Hematopoietic multipotent progenitor cell (in vitro differentiated cells): ENCODE data around the gene NDUFS7. TPM values are rescaled to one million over a fixed set of nuclear protein-coding genes. Genes with fewer than 3 reads are reported as not detected.

Experiments
- DNase-seq, 3 donors: peaks; one replicate each; pipeline ENCODE4 v3.0.0-alpha.2; 2011 to 2015; ENCODE audit warnings: low read depth in 2 of 3, low spot score in 2 of 3
- total RNA-seq: library from RNA; depleted of rRNA; stranded (reverse); fragments of >200 nt; gene quantifications from one replicate; pipeline ENCODE4 v1.2.3, GENCODE V29; 2012

NDUFS7 gene
- total RNA-seq, 1 donor: 121 TPM

DNA sequence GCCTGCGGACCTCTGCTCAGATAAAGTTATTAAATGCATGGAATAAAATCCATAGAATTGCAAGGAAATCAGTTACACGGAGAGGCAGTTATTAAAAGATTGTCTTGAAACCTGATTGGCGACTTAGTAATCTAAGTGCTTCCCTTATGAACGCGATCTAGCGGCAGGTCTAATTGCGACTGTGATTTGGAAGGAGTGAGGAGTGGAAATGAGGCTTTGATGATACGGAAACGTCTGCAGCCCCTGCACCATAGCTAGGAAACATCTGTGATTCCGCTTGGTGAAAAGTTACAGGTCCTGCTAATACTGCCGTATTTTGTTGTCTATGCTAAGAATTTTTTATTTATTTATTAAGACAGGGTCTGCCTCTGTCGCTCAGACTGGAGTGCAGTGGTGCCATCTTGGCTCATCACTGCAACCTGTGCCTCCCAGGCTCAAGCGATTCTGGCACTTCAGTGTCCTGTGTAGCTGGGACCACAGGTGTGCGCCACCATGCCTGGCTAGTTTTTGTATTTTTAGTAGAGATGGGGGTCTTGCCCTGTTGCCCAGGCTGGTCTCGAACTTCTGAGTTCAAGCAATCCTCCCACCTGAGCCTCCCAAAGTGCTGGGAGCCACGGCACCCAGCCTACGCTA, 887 bp downstream of the NDUFS7 start:
- DNase-seq: peak in 2 of 3 donors; percentile 67 to 89

DNA sequence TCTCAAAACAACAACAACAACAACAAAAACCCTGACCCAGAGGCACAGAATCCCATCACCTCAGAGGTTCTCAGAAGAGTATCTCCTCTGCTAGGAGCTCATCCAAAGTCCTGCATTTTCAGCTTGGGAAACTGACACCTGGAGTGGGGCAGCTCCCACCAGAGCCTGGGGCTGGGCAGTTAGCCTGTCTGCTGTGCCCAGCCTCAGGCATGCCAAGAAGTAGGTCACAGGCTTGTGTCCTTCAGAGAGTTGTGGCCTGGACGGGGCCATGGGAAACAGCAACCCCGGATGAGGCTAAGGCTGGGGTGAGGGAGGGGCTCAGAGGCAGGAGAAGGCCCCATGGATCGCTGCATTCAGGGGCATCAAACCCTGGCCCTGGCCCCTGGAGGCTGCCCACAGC, 2.1 kb downstream of the NDUFS7 start:
- DNase-seq: no peak

DNA sequence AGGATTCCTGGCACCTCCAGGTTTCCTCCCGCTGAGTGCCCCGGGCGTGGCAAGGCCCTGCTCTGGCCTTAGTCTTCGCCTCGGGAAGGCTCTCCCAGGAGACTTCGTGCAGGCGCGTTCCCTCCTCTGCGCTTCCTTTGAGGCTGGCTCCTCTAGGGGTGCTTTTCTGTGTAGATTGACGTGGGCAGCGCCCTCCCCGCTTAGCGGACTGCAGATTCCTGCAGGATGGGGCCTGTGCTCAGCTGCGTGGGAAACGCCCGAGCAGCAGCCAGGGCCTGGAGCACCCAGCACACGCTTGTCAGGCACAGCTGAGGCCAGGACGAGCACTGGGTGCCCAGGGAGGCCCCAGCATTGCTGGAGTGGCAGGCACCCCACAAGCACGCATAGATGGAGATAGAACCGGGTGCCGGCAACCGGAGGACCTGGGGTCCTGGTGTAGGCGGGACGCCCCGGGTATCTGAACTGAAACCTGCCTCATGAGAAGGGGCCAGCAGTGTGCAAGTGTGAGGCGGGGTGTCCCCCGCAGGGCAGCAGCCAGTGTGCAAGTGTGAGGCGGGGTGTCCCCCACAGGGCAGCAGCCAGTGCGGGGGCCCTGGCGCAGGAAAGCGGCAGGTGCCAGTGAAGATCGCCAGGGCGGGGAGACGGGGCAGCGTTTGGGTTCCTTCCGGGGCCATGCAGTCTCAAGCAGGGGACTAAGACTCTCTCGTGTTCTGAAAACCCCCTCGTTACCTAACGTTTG, 3.4 kb downstream of the NDUFS7 start:
- DNase-seq: no peak

DNA sequence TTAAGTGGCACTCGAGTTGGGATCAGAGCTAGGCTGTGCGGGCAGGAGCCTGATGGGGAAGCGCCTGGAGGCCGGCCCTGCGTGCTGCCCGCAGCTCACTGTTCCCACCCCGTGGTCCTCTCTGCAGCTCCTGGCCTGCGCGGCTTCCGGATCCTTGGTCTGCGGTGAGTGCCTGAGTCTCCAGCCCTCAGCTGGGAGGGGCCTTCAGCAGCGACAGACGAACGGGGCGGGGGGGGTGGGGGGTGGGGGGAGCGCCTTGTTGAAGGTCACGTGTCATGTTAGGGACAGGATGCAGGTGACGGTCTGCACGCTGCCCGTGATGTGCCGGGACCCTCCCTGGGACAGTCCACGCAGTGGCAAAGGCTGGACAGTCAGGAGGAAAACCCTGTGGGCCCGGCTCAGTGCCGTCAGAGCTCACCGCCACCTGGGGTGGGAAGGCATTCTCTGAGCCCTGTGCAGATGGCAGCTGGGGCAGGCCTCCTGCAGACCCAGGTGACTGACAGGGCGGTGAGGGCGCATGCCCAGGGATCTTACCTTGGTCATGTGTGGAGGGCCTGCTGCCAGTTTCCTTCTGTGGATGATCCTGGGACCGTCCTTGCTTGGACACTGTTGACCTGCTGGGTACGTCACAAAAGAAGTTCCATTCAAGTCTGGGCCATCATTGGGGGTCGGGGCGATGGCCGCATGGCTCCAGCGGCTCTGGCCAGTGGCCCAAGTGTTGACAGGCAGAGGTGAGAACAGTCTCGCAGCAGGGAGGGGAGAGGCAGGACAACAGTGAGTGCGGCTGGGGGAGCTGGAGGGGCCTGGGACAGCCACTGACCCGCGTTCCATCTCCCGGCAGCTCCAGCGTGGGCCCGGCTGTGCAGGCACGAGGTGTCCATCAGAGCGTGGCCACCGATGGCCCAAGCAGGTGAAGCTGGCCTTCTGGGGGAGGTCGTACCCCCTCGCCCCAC, 4.3 kb downstream of the NDUFS7 start:
- no peak for DNase-seq

DNA sequence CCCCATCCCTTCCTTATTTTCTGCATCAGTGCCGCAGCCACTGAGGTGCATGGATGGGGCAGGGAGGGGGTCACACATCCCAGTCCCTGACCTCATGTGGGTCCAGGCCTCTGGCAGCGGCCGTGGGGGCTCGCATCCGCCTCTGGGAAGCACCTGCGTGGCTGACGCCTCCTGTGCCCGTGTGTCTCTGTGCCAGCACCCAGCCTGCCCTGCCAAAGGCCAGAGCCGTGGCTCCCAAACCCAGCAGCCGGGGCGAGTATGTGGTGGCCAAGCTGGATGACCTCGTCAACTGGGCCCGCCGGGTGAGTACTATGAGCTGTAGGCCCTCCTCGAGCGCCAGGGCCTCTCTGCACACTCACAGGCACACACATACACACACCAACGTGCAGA, 4.9 kb downstream of the NDUFS7 start:
- no peak for DNase-seq

DNA sequence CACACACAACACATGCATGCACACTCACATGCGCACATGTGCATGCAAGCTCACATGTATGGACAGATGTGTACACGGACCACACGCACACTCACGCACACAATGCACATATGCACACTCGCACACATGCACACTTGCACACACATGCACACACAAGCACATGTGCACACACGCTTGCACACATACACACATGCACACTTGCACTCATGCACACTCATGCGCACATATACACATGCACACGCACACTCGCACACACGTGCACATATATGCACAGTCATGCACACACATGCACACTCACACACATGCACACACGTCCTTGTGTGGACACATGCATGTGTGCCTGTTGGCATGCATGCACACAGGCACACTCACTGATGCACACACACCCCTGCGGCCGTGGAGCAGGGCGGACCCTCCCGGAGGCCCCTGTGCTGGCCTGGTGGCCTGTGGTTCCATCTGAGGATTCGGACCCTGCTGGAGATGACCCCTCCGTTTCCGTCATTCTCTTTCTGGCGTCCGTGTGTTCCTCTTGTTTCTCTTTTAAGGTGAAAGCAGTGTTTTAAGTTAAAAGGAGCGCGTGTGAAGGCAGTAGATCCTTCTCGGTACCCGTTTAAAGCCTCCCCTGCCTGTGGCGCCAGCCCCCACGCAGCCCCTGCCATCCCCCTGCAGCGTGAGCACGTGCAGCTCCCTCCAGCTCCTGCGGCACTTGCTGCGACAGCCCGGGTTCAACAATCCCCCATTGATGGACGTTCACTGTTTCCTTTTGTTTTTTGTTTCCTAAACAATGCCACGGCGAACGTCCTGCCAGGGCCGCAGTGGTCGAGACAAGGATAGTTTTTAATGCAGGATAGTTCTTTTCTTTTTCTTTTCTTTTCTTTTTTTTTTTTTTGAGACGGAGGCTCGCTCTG, 5.6 kb downstream of the NDUFS7 start:
- DNase-seq: no peak

DNA sequence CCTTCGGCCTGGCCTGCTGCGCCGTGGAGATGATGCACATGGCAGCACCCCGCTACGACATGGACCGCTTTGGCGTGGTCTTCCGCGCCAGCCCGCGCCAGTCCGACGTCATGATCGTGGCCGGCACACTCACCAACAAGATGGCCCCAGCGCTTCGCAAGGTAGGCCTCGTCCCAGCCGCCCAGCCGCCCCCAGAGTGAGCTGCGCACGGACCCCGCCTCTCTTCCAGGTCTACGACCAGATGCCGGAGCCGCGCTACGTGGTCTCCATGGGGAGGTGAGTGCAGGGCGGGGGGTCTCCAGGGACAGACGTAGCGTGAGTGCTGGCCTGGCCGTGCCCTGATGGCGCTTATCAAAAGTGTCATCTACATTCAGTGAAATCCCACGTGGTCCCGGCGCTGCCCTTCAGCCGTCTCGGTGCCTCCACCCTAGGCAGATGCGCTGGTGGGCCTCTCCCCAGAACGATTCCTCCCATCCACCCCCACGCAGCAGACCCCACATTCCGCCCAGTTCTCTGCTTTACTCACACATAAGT, 7.2 kb downstream of the NDUFS7 start:
- no peak for DNase-seq

DNA sequence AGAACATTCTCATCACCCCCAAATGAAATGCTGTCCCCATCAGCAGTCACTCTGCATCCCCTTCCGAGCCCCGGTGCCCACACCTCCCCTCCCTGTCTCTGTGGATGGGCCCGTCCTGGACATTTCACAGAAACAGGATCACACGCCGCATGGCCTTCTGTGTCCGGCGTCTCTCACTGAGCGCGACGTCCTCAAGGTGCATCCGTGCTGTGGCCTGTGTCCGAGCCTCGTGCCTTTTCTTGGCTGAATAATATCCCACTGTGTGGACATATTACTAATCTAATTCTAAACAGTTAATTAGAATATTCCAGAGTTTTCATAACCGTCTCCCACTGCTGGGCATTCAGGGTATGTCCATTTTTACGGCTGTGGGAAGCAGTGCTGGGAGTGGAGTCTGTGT, 8.7 kb downstream of the NDUFS7 start:
- DNase-seq: no peak

DNA sequence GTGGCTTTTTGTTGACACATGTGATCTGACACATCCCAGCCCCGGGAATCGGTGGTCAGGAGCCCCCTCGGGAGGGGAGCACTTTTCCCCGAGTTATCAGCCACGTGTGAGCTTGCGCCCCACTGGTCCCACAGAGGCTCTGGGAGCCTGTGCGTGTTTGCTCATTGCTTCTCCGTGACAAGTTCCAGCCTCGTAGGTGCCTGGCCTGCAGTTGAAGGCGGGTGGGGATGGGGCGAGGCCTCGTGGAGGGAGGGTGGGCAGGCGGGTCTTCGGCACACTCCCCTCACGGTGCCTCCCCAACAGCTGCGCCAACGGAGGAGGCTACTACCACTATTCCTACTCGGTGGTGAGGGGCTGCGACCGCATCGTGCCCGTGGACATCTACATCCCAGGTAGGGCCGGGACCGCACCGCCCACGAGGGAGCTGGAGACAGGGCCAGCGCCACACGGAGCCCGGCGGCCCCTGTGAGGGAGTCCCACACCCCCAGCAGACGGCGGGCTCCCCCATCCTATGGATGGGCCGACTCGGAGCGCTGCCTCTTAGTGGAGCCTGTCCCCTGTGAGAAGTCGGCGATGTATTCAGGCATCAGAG, 9.3 kb downstream of the NDUFS7 start:
- DNase-seq: no peak

DNA sequence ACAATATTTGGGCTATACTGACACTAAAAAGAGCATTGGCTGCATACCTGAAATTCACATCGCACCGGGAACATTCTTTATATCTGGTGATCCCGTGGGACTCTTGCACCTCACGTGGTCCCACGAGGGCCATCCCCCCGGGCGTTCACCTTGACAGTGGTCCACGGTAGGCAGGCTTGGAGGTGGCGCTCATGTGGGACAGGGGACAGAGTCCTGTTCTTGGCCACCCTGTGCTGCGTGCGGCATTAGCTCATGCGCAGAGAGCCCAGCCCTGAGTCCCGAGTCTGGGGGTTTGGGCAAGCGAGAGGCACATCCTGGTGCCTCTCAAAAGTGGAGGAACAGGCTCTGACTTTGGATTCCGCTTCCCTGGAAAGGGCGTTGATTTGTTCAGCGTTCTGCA, 10.1 kb downstream of the NDUFS7 start:
- no peak for DNase-seq

DNA sequence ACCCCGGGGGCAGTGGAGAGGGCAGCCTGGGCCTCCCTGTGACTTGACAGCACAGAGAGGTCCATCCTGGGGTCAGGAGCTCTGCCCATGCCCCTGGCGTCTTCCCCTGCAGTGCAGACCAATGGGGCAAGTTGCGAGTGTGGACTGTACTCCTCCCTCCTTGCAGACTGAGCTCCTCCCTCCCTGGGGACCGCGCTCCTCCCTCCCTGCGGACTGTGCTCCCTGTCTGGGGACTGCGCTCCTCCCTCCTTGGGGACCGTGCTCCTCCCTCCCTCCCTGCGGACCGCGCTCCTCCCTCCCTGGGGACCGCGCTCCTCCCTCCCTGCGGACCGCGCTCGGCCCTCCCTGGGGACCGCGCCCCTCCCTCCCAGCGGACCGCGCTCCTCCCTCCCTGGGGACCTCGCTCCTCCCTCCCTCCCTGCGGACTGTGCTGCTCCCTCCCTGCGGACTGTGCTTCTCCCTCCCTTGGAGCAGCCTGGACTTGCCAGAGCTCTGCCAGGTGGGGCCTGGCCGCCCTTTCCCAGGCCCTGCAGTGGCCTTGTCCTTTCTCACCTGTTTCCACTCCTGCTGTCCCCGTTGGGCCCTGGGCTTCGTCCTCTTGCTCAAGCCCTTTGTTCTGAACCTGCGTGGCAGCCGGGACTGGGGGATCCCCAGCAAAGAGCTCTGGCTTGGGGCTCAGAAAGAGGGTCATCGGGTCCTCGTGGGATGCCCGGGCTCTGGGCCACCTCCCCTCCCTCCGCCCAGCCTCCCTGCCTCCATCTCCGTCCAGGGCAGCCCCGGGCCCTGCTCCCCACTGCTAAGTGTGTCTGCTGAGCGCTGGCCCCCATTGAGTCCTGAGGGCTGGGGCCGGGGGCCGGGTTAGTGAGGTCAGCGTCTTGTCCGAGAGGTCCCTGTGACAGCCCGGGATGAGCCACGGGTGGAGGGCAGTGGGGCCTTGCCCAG, 10.8 kb downstream of the NDUFS7 start:
- DNase-seq: no peak

DNA sequence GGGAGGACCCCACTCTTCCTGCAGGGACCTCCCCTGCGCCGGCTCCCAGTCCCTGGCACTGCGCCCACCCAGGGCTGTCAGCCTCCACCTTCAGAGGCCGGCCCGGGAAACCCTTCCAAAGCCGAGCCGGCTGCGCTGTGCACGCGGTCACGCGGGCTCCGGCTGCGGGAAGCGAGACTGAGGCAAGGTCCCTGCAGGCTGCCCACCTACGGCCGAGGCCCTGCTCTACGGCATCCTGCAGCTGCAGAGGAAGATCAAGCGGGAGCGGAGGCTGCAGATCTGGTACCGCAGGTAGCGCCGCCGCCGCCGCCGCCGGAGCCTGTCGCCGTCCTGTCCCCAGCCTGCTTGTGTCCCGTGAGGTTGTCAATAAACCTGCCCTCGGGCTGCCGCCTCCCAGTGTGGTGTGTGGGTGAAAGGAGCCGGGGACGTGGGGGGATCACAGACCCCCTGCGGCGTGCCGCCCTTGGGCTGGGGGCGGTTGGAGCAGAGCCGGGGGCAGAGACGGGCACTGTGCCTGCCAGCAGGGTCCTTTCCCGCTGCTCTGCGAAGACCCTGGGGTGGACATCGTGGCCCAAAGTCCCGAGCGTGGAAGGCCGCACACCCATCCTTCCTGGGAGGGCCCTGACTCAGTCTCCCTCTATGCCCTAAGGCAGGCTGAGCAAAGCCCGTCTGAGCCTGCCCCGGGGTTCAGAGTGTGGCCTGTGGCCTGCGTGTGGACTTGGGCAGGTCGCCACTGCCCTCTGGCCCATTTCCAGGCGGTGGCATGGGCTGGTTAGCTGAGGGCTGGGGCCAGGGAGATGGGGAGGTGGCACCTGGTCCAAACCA, 11.7 kb downstream of the NDUFS7 start:
- DNase-seq: no peak

DNA sequence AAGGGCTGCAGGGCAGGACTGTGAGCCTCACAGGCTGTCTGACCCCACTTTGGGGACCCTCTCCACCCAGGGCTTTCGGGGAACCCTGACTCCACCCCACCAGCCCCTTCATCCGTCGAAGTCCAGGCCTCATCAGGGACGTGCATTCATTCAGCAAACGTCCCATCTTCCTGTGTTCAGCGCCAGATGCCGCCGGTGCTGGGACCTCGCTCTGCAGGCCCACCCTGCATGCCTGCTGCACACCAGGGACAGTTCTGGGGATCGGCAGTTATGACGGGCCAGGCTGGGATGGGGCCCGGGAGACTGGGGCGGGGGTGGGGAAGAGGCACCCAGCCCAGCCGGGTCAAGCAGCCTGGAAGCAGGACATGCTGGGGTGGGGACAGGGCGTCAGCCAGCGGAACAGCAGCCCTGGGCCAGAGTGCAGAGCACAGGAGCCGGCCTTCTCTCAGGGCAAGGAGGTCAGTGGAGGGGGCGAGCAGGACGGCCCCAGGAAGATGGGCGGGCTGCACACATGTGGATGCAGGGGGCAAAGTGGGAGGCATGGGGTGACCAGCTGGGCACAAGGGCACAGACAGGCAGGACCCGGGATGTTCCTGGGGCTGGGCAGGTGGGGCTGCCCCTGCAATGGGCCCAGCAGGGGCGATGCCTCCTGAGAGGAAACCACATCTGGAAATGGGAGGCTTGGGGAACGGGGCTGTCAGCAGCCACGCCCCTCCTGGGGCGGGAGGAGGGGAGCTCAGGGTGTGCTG, 12.5 kb downstream of the NDUFS7 start:
- no peak for DNase-seq

DNA sequence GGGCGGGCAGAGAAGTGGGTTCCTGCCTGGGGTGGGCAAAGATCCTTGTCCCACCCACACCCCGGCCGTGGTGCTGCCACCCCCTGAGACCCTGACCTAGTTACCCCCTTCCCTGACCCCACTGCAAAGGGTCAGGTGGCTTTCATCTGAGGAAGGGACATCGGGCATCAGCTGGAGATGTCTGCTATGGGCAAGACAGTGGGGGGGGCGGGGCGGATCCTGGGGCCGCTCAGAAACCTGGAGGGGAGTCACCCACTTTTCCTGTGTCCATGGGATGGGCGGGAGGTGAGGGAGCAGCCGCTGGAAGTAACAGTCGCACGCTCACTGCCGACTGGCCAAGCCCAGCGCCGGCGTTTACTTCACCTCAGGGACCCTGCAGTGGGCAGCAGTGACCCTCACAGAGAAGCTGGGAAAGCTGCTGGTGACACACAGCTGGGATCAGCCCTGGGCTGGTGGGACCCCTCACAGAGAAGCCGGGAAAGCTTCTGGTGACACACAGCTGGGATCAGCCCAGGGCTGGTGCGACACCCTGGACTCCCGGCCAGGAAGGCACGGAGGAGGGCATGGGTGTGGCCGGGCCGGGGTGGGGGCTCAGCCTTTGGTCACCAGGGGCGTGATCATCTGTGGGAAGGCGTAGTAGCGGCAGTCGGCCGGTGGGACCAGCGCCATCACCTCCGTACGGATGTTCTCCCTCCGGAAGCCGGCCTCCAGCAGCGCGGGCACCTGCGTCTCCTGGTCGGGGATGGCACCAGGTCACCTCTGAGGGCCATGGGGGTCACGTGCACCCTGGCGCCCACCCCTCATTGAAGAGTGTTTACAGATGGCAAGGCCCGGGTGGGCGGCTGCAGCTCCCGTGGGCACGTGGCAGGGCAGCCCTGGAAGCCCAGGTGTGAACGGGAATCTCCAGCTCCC, 13.3 kb downstream of the NDUFS7 start:
- DNase-seq: no peak

DNA sequence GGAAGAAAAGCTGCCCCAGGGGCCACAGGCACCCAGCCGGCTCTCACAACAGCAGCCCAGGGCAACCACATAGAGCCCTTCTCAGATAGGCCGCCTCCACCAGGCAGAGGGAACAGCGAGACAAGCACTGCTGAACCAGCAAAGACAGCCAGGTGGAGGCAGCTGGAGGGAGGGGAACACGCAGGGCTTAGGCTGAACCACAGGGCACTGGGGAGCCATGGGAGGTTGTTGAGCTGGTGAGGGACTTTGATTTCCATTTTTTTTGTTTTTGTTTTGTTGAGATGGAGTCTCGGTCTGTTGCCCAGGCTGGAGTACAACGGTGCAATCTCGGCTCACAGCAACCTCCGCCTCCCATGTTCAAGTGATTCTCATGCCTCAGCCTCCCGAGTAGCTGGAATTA, 14.1 kb downstream of the NDUFS7 start:
- DNase-seq: no peak

DNA sequence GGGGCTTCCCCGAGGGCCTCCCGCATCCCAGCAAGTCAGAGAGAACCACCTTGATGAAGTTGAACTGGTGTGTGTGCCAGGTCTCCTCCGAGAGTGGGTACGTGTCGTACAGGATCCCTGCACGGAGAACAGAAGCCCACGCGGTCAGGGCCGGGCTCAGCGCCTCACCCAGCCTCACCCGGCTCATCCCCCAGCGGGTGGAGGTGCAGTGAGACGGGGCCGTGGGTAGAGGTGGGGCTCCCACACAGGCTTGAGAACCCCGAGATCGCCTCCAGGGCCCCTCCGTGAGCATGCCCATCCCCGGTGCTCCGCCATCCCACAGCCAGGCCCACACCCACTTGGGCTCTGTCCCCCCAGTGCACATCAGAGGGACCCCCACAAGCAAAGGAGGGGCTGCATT, 15.4 kb downstream of the NDUFS7 start:
- DNase-seq: no peak
